Activated CD4-positive, alpha-beta T cell treated with anti-CD3 and anti-CD28 coated beads, Interleukin-2, amount 10 ng/mL, durations not matched to agents 7 days and 5 days (primary cell): ENCODE results near the gene COL1A2. TPM values are rescaled to one million over a fixed set of nuclear protein-coding genes. Genes with fewer than 3 reads are reported as not detected.

Experiments used
- CTCF ChIA-PET: fragments of 350-600 bp; sonication (Branson Sonifier 250); formaldehyde crosslinking; loops from one replicate; lab custom pipeline; 2021; ENCODE audit warnings: antibody characterized with exemption; lab: Charles Lee
- POLR2A ChIA-PET: fragments of 350-600 bp; sonication (Branson Sonifier 250); formaldehyde crosslinking; loops from one replicate; lab custom pipeline; 2021; ENCODE audit warnings: antibody characterized with exemption; lab: Charles Lee
- DNase-seq: peaks from one replicate; pipeline ENCODE4 v3.0.0-alpha.2; 2020
- H3K27ac Mint-ChIP-seq: one replicate; pipeline ENCODE4 v1.8.0; 2021; ENCODE audit warnings: mild to moderate bottlenecking, moderate library complexity, mixed read lengths
- H3K27me3 Mint-ChIP-seq: one replicate; pipeline ENCODE4 v1.8.0; 2021; ENCODE audit warnings: mixed read lengths
- H3K36me3 Mint-ChIP-seq: one replicate; pipeline ENCODE4 v1.8.0; 2021; ENCODE audit warnings: low read depth, mixed read lengths
- H3K4me1 Mint-ChIP-seq: one replicate; pipeline ENCODE4 v1.8.0; 2021; ENCODE audit warnings: mixed read lengths
- H3K4me3 Mint-ChIP-seq: one replicate; pipeline ENCODE4 v1.8.0; 2021; ENCODE audit warnings: mild to moderate bottlenecking, moderate library complexity, mixed read lengths
- H3K9me3 Mint-ChIP-seq: one replicate; pipeline ENCODE4 v1.8.0; 2021; ENCODE audit warnings: mixed read lengths
- total RNA-seq, 2 experiments: library from RNA; stranded (reverse); gene quantifications; one replicate each; pipeline ENCODE4 v1.2.3, GENCODE V29; 2021

COL1A2 gene
- under 1 TPM; 0.06 to 0.15 TPM for total RNA-seq

- POLR2A ChIA-PET, result no interaction called here
- no peak for DNase-seq
- no peak within 1 kb of the TSS for H3K27ac Mint-ChIP-seq
- no peak within 1 kb of the TSS for H3K4me3 Mint-ChIP-seq
- peaks cover 3% of the 10 kb centered on the region for H3K4me1 Mint-ChIP-seq
- peaks cover 26% of the 10 kb centered on the region for H3K27me3 Mint-ChIP-seq
- no peaks in the 10 kb centered on the region for H3K36me3 Mint-ChIP-seq
- no peaks in the 10 kb centered on the region for H3K9me3 Mint-ChIP-seq
- CTCF ChIA-PET, result interaction anchor here (1.1 to 1.2 kb wide), 2 partner anchors 19 to 526 kb away, joined by 3 read pairs; no protein-coding TSS in a partner anchor
Observed at GRCh38 chr7:94394437-94395140, at the start of gene COL1A2. Gene COL1A2 (plus strand): TSS chr7:94394895. CDS start chr7:94395032, 137 bp downstream.

DNA sequence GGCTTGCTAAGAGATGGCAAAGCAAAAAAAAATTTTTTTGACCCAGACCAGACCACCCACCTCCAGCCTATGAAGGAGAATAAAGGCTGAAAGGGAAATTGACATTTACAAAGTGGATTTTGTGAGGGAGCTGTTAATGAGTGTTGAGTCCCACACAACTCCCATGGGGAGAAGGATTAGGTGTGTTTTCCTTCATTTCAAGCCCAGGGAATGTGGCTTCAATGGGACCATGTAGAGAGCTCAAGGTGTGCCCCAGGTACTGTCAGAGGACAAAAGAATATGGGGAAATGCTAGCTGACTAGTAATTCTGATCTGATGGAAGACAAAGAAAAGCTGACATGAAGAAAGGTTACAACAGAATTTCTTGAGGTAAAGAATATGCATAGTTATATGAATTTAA, 48.8 kb upstream of the COL1A2 start:
- H3K4me1 Mint-ChIP-seq, result no peaks in the 10 kb centered on the region
- no peak overlapping the region for H3K4me3 Mint-ChIP-seq
- ChIA-PET CTCF (no interaction called here), POLR2A (no interaction called here)
- H3K9me3 Mint-ChIP-seq, result no peaks in the 10 kb centered on the region
- H3K27me3 Mint-ChIP-seq, result peaks cover 1% of the 10 kb centered on the region
- DNase-seq, result no peak
- no peak overlapping the region for H3K27ac Mint-ChIP-seq
- H3K36me3 Mint-ChIP-seq, result no peaks in the 10 kb centered on the region

DNA sequence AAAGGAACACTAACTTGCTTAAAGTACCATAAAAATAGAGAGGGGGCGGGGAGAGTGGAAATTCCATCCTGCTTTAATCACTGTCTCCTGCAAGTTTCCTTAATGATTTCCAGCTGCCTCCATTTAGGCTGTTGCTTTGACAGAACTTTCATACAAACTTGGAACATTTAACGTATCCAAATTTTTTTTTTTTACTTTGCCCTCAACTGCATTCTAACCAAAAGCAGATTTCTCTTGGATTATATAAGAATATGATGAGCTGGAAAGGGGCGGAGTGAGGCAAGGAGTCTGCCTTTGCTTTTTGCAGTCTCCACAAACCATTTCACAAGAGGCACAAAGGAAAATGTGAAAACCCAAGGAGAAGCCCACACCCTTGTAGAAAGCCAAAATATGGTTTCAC, 46.6 kb upstream of the COL1A2 start:
- no peaks in the 10 kb centered on the region for H3K36me3 Mint-ChIP-seq
- no peak for DNase-seq
- H3K27ac Mint-ChIP-seq, result no peak overlapping the region
- ChIA-PET CTCF (no interaction called here), POLR2A (no interaction called here)
- no peaks in the 10 kb centered on the region for H3K4me1 Mint-ChIP-seq
- no peak overlapping the region for H3K4me3 Mint-ChIP-seq
- no peaks in the 10 kb centered on the region for H3K9me3 Mint-ChIP-seq
- peaks cover 1% of the 10 kb centered on the region for H3K27me3 Mint-ChIP-seq

DNA sequence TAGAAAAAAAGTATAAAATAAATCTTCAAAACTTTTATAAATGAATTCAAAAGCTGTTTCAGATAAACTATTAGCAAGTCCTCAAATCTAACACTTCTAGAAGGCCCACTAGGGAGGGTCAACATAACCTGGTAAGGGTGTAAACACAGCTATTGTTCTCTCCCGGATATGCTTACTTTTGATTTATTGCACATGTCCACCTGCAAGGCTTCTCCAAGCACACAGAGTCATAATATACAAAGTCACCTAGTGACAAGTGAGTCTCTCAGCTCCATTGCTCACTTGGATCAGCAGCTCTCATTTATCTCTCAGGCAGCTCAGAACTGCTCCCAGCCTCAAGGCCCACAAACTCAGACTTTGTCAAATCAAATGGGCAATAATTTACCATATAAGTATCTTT, 44.0 kb upstream of the COL1A2 start:
- no peak overlapping the region for H3K4me3 Mint-ChIP-seq
- H3K27ac Mint-ChIP-seq, result no peak overlapping the region
- no peak for DNase-seq
- H3K27me3 Mint-ChIP-seq, result peaks cover 3% of the 10 kb centered on the region
- H3K9me3 Mint-ChIP-seq, result no peaks in the 10 kb centered on the region
- H3K36me3 Mint-ChIP-seq, result no peaks in the 10 kb centered on the region
- no peaks in the 10 kb centered on the region for H3K4me1 Mint-ChIP-seq
- POLR2A ChIA-PET, result no interaction called here
- CTCF ChIA-PET, result no interaction called here

DNA sequence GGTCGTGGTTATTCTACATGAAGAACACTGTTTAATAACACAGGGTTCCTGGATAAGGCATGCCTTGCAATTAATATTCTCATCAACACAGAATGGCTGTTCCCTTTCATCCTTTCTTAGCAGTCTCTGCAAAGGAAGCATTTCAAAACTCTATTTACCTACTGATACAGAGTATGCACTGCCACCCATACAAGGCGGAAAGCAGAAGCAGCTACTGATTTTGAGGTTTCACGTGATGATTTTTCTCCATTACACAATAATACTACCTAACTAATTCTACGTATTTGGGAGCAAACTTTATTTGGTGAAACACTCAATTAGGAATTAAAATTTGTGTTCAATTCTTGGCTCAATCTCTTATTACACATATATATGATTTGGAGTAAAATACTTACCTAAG, 43.0 kb upstream of the COL1A2 start:
- H3K9me3 Mint-ChIP-seq, result no peaks in the 10 kb centered on the region
- H3K4me3 Mint-ChIP-seq, result no peak overlapping the region
- no peak overlapping the region for H3K27ac Mint-ChIP-seq
- ChIA-PET POLR2A (no interaction called here), CTCF (no interaction called here)
- DNase-seq, result no peak
- no peaks in the 10 kb centered on the region for H3K36me3 Mint-ChIP-seq
- peaks cover 3% of the 10 kb centered on the region for H3K27me3 Mint-ChIP-seq
- H3K4me1 Mint-ChIP-seq, result no peaks in the 10 kb centered on the region

- no peaks in the 10 kb centered on the region for H3K36me3 Mint-ChIP-seq
- H3K27ac Mint-ChIP-seq, result no peak overlapping the region
- H3K4me3 Mint-ChIP-seq, result no peak overlapping the region
- ChIA-PET POLR2A (no interaction called here), CTCF (no interaction called here)
- H3K9me3 Mint-ChIP-seq, result no peaks in the 10 kb centered on the region
- no peak for DNase-seq
- H3K27me3 Mint-ChIP-seq, result peaks cover 3% of the 10 kb centered on the region
- H3K4me1 Mint-ChIP-seq, result no peaks in the 10 kb centered on the region
Observed at GRCh38 chr7:94352887-94353286, 41.8 kb upstream of the COL1A2 start.

DNA sequence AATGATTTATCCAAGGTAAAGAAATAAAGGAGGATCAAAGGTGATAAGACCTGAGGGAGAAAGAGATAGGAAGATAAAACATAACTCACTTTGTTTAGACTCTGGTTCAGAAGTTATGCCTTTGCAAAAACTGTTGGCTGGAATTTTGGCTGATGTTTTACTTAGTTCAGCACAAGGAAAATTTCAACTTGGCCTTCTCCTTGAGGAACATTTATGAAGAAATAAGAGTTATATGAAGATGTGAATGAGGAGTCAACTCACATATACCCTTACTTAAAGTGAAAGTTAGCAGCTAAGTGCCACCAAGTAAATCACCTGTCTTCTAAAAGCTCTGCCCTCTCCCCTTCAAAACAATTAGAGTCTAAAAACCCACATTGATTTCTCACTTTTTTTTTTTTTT, 39.7 kb upstream of the COL1A2 start:
- ChIA-PET CTCF (no interaction called here), POLR2A (no interaction called here)
- H3K9me3 Mint-ChIP-seq, result no peaks in the 10 kb centered on the region
- H3K4me1 Mint-ChIP-seq, result no peaks in the 10 kb centered on the region
- peaks cover 3% of the 10 kb centered on the region for H3K27me3 Mint-ChIP-seq
- no peak overlapping the region for H3K4me3 Mint-ChIP-seq
- no peaks in the 10 kb centered on the region for H3K36me3 Mint-ChIP-seq
- DNase-seq, result no peak
- no peak overlapping the region for H3K27ac Mint-ChIP-seq

GRCh38 chr7:94355454-94355853, 39.2 kb upstream of the COL1A2 start:
- H3K27ac Mint-ChIP-seq, result no peak overlapping the region
- DNase-seq, result no peak
- ChIA-PET POLR2A (no interaction called here), CTCF (no interaction called here)
- no peak overlapping the region for H3K4me3 Mint-ChIP-seq
- no peaks in the 10 kb centered on the region for H3K36me3 Mint-ChIP-seq
- H3K4me1 Mint-ChIP-seq, result no peaks in the 10 kb centered on the region
- H3K9me3 Mint-ChIP-seq, result no peaks in the 10 kb centered on the region
- H3K27me3 Mint-ChIP-seq, result peaks cover 3% of the 10 kb centered on the region

DNA sequence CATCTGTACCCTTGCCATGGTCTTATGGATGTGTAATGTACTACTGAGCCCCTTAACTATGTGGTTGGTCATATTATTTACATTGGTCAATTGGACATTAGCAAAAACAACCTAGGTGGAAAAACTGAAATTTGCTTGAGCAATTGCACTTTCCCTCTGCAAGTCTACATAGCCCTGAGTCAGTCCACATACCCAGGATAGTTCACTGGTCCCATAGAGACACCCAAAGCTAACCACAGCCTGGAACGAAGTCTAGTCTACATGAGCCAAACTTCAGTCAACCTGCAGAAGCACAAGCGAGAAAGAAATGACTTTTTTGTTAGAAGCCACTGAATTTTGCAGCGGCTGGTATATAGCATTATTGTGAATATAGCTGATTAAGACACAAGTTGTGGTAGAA, 37.6 kb upstream of the COL1A2 start:
- ChIA-PET POLR2A (no interaction called here), CTCF (no interaction called here)
- Mint-ChIP-seq H3K27me3 (peaks cover 3% of the 10 kb centered on the region), H3K27ac (no peak overlapping the region), H3K4me3 (no peak overlapping the region), H3K9me3 (no peaks in the 10 kb centered on the region), H3K36me3 (no peaks in the 10 kb centered on the region), H3K4me1 (no peaks in the 10 kb centered on the region)
- no peak for DNase-seq

- DNase-seq, result no peak
- H3K4me3 Mint-ChIP-seq, result no peak overlapping the region
- H3K4me1 Mint-ChIP-seq, result no peaks in the 10 kb centered on the region
- H3K27ac Mint-ChIP-seq, result no peak overlapping the region
- H3K36me3 Mint-ChIP-seq, result no peaks in the 10 kb centered on the region
- ChIA-PET CTCF (interaction anchor here (0.5 kb wide), 1 partner anchor 1570 kb away, joined by 4 read pairs; no protein-coding TSS in a partner anchor), POLR2A (no interaction called here)
- H3K9me3 Mint-ChIP-seq, result no peaks in the 10 kb centered on the region
- no peaks in the 10 kb centered on the region for H3K27me3 Mint-ChIP-seq
Observed at GRCh38 chr7:94360926-94361325, 33.8 kb upstream of the COL1A2 start.

DNA sequence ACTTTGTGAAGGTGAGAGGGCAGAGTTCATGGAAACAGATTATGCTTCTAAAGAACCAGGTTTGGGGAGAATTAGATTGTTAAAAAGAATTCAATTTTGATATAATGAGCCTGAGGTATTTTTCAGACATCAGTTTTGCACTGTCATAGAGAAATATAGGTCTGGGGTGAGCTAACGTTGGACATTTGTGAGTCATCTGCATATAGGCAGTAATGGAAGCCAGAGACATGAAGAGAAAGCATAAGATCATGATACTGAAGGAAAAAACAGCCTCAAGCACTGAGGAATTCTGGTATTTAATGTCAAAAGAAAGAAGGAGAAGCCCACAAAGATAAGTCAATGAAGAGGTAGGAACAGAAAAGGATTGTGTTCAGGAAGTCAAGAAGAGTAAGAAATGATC, 32.4 kb upstream of the COL1A2 start:
- ChIA-PET POLR2A (no interaction called here), CTCF (interaction anchor here (0.5 kb wide), 1 partner anchor 500 kb away, joined by 3 read pairs; no protein-coding TSS in a partner anchor)
- Mint-ChIP-seq H3K36me3 (no peaks in the 10 kb centered on the region), H3K27ac (no peak overlapping the region), H3K27me3 (peaks cover 2% of the 10 kb centered on the region), H3K4me3 (no peak overlapping the region), H3K9me3 (no peaks in the 10 kb centered on the region), H3K4me1 (no peaks in the 10 kb centered on the region)
- no peak for DNase-seq

DNA sequence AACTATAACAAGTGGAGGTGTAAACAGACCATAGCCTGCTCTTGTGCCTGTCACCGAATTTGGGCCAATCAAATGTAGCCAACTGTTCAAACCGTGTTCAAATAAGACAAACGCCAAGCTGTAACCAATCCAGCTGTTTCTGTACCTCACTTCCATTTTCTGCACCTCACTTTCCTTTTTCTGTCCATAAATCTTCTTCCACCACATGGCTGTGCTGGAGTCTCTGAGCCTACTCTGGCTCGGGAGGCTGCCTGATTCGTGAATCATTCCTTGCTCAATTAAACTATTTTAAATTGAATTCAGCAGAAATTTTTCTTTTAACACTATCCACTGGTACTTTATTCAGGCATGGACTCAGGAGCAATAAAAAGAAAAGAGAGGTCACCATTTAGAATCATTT, 29.9 kb upstream of the COL1A2 start:
- Mint-ChIP-seq H3K4me1 (no peaks in the 10 kb centered on the region), H3K4me3 (no peak overlapping the region), H3K9me3 (no peaks in the 10 kb centered on the region), H3K27me3 (peaks cover 2% of the 10 kb centered on the region), H3K27ac (no peak overlapping the region), H3K36me3 (no peaks in the 10 kb centered on the region)
- no peak for DNase-seq
- POLR2A ChIA-PET, result no interaction called here
- CTCF ChIA-PET, result no interaction called here

GRCh38 chr7:94366163-94366562, 28.5 kb upstream of the COL1A2 start:
- H3K36me3 Mint-ChIP-seq, result no peaks in the 10 kb centered on the region
- ChIA-PET CTCF (no interaction called here), POLR2A (no interaction called here)
- H3K9me3 Mint-ChIP-seq, result no peaks in the 10 kb centered on the region
- no peak for DNase-seq
- no peak overlapping the region for H3K4me3 Mint-ChIP-seq
- peaks cover 2% of the 10 kb centered on the region for H3K27me3 Mint-ChIP-seq
- no peaks in the 10 kb centered on the region for H3K4me1 Mint-ChIP-seq
- H3K27ac Mint-ChIP-seq, result no peak overlapping the region

DNA sequence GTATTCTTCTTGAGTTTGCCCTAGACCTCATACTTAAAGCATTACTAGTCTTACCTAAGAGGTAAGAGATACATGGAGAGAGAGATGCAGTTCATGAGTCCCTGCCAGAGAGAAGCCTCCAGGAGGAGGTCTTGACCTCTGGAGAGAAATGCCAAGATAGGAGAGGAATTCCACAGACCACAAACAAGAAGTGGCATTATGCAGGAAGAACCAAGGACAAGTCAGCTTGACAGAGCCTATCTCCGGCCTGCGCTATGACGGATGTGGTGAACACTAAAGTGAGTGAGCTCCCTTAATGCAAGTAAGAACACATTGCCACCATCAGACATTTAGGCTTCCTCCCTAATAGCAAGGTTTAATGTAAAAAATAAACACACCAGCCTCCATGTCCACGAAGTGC, 27.9 kb upstream of the COL1A2 start:
- Mint-ChIP-seq H3K27ac (no peak overlapping the region), H3K36me3 (no peaks in the 10 kb centered on the region), H3K4me1 (no peaks in the 10 kb centered on the region), H3K4me3 (no peak overlapping the region), H3K9me3 (no peaks in the 10 kb centered on the region), H3K27me3 (peaks cover 2% of the 10 kb centered on the region)
- no peak for DNase-seq
- ChIA-PET POLR2A (no interaction called here), CTCF (no interaction called here)
